ENCODE data around the gene DYRK3. TPM values are rescaled to one million over a fixed set of nuclear protein-coding genes. Genes with fewer than 3 reads are reported as not detected.

DYRK3 gene
- total and polyA plus RNA-seq, 9 of the 15 experiments (the other 6 are each of a cell fraction or from before 2014, with no cell fraction given), result 4.5 to 33.7 (median 25.7) TPM

DNA sequence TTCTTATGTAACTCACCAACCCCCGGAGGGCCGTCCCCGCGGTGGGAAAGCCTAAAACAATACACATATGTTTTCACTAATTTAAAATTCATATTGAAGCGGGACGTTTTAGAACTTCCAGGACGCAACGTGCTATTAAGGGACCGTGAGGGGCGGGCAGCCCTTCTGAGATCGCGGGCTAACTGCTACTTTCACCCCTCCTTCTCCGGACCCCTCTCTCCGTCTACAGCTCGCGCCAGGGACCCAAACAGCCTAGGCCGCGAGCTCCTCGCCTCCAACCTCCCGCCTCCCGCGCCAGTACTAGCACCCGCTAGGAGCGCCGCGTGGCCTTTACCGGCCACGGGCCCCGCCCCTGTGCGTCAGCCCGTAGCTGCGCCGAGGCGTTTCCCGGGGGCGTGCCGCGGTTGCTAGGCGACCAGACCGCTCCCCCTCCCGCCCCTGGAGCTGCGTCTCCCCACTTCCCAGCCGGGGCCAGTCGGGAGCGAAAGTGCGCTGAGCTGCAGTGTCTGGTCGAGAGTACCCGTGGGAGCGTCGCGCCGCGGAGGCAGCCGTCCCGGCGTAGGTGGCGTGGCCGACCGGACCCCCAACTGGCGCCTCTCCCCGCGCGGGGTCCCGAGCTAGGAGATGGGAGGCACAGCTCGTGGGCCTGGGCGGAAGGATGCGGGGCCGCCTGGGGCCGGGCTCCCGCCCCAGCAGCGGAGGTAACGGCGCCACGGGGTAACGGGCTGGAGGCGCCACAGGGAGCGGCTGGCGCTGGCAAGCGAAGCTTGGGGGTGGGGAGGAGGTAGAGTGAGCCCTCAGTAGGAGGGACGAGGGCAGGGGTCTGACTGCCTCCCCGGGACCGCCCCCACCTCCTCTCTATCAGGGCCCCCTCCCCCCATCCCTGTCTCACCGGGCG is at the start of gene DYRK3 (continued):
- TF ChIP-seq HDAC3 (IDR thresholded peaks at IDR 0.05; ENCODE audit: borderline replicate concordance, partially characterized antibody) (no peak), NRF1 (conservative IDR thresholded peaks at IDR 0.05 in 1 of 2, IDR thresholded peaks at IDR 0.05 in 1 of 2) (peak; percentile 87 to 89), STAT5A (IDR thresholded peaks at IDR 0.05; ENCODE audit: borderline replicate concordance, low read length) (no peak), ZEB2 (IDR thresholded peaks at IDR 0.05) (peak; percentile 61; the same call in 1 of the 2 replicates), HIVEP1 (CRISPR knock-in tag; IDR thresholded peaks at IDR 0.05) (no peak), JUNB (CRISPR knock-in tag; conservative IDR thresholded peaks at IDR 0.05) (no peak), HNRNPLL (IDR thresholded peaks at IDR 0.05; ENCODE audit: low read depth, low read length, poor library complexity, severe bottlenecking) (peak; percentile 79), POLR2B (IDR thresholded peaks at IDR 0.05; ENCODE audit: low read depth, partially characterized antibody) (peak; percentile 92), ZNF696 (CRISPR knock-in tag; conservative IDR thresholded peaks at IDR 0.05) (no peak), ZNF124 (CRISPR knock-in tag; IDR thresholded peaks at IDR 0.05) (0 out of 2 replicates have a peak, but pooled peaks have one; percentile 73)
- TF ChIP-seq, protein P1, sequence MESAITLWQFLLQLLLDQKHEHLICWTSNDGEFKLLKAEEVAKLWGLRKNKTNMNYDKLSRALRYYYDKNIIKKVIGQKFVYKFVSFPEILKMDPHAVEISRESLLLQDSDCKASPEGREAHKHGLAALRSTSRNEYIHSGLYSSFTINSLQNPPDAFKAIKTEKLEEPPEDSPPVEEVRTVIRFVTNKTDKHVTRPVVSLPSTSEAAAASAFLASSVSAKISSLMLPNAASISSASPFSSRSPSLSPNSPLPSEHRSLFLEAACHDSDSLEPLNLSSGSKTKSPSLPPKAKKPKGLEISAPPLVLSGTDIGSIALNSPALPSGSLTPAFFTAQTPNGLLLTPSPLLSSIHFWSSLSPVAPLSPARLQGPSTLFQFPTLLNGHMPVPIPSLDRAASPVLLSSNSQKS (CRISPR knock-in tag; IDR thresholded peaks at IDR 0.05), result 0 out of 2 replicates have a peak, but pooled peaks have one; percentile 58
- TF ChIP-seq, protein P2, sequence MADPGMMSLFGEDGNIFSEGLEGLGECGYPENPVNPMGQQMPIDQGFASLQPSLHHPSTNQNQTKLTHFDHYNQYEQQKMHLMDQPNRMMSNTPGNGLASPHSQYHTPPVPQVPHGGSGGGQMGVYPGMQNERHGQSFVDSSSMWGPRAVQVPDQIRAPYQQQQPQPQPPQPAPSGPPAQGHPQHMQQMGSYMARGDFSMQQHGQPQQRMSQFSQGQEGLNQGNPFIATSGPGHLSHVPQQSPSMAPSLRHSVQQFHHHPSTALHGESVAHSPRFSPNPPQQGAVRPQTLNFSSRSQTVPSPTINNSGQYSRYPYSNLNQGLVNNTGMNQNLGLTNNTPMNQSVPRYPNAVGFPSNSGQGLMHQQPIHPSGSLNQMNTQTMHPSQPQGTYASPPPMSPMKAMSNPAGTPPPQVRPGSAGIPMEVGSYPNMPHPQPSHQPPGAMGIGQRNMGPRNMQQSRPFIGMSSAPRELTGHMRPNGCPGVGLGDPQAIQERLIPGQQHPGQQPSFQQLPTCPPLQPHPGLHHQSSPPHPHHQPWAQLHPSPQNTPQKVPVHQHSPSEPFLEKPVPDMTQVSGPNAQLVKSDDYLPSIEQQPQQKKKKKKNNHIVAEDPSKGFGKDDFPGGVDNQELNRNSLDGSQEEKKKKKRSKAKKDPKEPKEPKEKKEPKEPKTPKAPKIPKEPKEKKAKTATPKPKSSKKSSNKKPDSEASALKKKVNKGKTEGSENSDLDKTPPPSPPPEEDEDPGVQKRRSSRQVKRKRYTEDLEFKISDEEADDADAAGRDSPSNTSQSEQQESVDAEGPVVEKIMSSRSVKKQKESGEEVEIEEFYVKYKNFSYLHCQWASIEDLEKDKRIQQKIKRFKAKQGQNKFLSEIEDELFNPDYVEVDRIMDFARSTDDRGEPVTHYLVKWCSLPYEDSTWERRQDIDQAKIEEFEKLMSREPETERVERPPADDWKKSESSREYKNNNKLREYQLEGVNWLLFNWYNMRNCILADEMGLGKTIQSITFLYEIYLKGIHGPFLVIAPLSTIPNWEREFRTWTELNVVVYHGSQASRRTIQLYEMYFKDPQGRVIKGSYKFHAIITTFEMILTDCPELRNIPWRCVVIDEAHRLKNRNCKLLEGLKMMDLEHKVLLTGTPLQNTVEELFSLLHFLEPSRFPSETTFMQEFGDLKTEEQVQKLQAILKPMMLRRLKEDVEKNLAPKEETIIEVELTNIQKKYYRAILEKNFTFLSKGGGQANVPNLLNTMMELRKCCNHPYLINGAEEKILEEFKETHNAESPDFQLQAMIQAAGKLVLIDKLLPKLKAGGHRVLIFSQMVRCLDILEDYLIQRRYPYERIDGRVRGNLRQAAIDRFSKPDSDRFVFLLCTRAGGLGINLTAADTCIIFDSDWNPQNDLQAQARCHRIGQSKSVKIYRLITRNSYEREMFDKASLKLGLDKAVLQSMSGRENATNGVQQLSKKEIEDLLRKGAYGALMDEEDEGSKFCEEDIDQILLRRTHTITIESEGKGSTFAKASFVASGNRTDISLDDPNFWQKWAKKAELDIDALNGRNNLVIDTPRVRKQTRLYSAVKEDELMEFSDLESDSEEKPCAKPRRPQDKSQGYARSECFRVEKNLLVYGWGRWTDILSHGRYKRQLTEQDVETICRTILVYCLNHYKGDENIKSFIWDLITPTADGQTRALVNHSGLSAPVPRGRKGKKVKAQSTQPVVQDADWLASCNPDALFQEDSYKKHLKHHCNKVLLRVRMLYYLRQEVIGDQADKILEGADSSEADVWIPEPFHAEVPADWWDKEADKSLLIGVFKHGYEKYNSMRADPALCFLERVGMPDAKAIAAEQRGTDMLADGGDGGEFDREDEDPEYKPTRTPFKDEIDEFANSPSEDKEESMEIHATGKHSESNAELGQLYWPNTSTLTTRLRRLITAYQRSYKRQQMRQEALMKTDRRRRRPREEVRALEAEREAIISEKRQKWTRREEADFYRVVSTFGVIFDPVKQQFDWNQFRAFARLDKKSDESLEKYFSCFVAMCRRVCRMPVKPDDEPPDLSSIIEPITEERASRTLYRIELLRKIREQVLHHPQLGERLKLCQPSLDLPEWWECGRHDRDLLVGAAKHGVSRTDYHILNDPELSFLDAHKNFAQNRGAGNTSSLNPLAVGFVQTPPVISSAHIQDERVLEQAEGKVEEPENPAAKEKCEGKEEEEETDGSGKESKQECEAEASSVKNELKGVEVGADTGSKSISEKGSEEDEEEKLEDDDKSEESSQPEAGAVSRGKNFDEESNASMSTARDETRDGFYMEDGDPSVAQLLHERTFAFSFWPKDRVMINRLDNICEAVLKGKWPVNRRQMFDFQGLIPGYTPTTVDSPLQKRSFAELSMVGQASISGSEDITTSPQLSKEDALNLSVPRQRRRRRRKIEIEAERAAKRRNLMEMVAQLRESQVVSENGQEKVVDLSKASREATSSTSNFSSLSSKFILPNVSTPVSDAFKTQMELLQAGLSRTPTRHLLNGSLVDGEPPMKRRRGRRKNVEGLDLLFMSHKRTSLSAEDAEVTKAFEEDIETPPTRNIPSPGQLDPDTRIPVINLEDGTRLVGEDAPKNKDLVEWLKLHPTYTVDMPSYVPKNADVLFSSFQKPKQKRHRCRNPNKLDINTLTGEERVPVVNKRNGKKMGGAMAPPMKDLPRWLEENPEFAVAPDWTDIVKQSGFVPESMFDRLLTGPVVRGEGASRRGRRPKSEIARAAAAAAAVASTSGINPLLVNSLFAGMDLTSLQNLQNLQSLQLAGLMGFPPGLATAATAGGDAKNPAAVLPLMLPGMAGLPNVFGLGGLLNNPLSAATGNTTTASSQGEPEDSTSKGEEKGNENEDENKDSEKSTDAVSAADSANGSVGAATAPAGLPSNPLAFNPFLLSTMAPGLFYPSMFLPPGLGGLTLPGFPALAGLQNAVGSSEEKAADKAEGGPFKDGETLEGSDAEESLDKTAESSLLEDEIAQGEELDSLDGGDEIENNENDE (IDR thresholded peaks at IDR 0.05; ENCODE audit: low read depth, low read length), result no peak
